ENCODE data around the gene MAP2K7.
A peak's percentile ranks its signal among the peaks of the same experiment; 100 is the strongest.
"Not testable (repeated sequence)": the region's sequence is repeated elsewhere in the genome, so short reads cannot be mapped to it uniquely, and the experiment has no call there.

The MAP2K7 gene

DNA sequence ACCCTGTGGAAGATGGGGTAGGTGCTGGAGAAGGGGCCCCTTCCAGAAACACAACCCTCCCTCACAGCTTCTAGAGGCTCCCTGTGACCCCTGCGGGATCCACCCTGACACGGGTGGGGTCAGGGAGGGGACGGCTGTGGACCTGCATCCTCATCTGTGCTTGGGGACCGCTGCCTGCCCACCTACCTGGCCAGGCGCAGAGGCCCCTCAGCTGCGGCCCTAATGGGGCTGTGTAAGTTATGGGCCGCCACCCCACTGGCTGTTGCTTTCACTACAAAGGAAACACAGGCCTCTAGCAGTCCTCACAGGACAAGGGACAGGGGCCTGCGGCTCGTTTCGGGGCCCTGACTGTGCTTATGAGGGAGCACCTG is 29.2 kb downstream of the MAP2K7 start:
- no peak for DNase-seq

DNA sequence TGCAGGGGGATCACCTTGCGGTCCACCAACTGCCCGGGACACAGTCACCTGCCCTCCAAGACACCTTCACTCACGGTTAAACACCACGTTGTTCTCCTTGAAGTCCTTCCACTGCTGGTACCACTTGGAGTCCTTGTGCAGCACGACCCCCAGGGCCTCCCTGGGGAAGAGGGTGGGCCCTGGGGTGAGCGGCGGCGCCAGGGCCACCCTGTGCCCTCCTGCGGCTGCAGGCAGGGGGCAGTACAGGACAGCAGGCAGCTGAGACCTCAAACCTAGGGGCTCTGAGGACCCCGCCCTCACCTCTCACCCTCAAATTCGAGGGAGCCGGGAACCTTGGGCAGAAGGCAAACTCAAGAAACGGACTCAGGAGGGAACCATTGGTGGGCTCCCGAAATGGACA is 29.7 kb downstream of the MAP2K7 start:
- no peak for DNase-seq

DNA sequence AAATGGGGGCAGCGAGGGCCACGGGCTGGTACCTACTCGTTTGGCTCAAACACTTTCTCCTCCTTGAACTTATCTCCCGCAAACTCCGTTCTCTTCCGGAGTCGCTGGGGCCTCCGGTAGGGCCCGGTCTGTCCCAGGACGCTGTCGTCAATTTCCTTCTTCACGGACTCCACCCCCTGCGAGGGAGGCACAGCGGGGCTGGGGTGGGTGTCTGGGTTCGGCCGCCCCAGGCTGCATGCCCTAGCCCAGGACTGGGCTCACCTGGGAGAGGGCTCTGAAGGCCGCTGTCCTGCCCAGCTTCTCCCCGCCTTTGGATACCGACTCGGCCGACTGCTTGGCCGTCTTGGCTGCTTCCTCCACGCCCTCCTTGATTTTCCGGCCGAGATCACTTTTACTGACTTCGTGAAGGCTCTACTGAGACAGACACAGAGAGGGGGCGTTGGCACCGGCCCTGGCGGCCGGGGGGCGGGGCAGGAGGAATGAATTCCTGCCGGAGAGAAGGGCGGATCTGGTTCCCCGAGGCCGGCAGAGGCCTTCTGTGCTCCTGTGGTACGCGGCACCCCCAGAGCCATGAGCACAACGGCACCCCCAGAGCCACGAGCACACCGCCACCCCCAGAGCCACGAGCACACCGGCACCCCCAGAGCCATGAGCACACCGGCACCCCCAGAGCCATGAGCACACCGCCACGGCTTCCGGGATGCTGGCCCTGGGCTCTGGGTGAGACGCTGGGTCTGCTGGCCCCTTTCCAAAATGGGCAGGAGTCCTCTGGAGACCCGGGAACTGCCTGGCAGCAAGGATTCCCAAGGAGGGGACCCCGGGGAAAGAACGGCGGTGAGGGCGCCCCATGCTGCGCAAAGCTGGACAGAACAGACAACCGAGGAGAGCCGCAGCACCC is 30.4 kb downstream of the MAP2K7 start:
- DNase-seq: no peak

DNA sequence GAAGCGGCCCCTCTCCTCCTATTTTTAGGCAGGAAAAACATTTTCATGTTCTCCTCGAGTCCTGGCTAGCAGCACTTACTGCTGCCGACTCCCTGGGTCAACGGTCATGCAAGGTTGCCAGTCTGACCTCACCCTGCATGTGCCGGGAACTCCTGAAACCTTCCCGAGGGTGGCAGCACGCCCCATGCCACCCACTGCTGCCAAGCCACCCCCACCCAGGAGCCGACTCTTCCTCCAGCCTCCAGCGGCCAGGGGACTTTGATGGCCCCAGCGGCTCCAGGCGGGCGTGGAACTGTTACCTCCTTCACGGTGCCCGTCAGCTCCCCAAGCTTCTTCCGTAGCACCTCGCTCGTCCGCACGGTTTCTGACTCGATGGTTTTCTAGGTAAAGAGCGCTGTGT is 31.1 kb downstream of the MAP2K7 start:
- no peak for DNase-seq

DNA sequence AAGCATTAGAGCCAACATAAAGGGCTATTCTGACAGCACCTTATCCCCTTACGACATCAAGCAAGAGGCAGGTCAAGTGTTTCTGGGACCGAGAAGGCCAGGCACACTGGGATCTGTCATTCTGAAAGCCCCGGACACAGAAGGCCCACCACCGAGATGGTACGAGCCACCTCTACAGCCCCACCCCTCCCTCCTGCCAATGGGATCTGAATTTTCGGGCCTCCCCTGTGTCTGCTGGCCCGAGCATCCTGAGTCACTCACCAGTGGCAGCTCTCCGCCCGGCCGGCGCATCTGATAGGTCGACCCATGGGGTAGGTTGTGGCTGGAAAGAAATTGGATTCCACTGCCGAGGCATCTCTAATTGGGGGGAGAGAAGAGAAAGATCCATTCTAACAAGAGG is 37.2 kb downstream of the MAP2K7 start:
- DNase-seq: no peak

DNA sequence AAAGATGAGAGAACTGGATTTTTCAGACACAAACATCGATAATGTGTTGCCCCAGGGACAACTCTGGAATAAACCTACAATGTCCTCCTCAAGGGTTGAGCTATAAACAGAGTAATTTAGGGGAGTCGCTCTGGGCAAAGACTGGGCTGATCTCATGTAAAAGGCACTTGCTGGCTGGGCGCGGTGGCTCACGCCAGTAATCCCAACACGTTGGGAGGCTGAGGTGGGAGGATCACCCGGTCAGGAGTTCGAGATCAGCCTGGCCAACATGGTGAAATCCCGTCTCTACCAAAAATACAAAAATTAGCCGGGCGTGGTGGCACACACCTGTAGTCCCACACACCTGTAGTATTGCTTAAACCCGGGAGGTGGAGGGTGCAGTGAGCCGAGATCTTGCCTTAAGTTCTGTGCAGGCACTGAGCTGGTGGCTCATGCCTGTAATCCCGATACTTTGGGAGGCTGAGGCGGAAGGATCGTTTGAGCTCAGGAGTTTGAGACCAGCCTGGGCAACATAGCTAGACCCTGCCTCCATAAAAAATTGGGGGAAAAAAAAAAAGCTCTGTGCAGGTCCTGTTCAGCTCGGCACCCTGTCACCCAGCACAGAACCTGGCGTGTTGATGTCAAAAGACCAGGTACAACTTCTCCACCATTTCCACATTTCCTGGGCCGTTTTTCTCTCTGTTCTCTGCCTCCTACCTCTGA is 38.4 kb downstream of the MAP2K7 start:
- no peak for DNase-seq

DNA sequence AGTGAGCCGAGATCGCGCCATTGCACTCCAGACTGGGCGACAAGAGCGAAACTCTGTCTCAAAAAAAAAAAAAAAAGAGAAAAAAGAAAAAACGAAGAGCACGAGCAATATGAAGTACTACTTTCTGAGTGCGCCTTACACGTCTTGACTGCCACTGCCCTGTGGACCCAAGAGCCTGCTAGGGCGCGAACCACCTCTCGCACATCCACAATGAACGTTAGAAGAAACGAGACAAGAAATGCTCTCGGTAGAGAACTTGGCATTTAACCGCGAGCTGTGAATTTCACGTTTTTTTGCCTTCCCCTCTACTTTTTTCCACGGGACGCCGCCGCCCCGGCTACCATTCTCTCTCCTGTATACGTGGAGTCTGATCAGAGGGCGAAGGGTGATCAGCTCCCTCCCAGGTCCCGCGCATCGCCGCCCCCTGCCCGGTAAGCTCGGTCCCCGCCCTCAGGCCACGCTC is 39.3 kb downstream of the MAP2K7 start:
- no peak for DNase-seq

DNA sequence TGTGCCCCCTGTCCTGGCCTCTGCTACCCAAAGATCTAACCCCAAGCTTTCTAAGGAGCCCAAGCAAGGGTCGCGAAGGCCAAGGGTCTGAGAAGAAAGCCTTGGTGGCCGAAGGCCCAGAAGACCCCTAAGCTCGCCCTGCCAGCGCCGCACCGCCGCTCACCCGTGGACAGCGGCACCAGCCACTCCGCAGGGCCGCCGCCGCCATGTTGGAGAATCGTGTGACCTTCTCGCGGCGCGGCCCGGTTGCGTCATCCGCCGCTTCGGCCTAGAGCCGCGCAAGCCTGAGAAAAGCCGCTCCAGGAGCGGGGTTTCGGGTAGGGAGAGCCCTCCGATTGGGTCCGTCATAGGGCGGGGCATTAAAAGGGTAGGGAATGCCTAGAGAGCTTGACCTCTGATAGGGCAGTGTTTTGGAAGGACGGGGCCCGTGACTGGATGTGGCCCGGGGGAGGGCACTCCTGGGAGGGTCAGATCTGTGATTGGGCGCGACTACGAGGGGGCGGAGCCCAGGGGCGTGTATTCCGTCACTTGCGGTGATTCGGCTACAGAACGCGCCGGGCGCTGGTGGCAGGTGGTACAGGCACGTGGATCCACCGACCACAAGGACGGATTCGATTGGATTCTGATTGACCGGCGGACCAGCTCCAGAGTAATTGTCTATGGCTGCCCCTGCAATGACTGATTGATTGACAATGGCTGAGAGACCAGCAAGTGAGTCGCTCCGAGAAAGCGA is 39.9 kb downstream of the MAP2K7 start, which contains the start of gene TIMM44:
TIMM44 (minus strand) TSS at position 223 of the 733 bp plus-strand sequence; CDS start at position 208, 15 bp downstream.
- peak; percentile 99 for DNase-seq

DNA sequence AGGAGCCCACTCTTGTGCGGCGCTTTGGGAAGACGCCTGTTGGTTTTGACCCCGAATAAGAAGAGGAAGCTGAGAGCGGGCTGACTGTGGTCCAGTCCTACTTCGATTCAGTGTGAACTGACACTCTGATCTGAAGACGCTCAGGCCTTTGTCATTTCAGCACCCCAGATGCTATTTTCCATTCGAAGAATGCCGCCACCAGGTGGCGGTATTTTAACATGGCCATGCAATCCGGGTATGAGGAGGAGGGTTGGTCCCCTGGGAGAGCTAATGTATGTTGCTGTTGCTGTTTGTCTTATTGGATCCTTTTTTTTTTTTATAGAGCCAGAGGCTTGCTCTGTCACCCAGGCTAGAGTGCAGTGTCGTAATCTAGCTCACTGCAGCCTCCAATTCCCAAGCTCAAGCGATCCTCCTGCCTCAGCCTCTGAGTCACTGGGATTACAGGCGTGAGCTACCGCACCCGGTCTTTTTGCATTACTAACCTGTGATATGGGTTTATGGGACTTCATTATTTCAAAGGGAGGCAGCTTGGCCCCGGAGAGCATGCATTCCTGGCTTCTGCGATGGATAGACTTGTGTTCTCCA is 40.6 kb downstream of the MAP2K7 start:
- DNase-seq: peak; percentile 83

DNA sequence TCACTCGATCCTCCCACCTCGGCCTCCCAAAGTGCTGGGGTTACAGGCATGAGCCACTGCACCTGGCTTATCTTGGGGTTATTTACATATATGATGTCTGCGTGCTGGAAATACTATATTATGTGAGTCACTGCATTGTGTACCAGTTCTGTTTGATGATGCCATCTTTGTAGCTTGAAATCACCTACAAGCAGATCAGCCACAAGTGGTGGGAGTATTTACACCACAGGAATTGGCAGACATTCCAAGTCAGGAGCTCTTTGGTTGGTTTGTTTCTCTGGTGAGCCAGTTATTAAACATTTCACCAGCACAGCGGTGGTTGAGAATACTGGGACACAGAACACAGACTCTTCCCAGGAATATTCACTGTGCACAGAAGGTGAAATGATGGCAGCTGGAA is 44.3 kb downstream of the MAP2K7 start:
- no peak for DNase-seq

DNA sequence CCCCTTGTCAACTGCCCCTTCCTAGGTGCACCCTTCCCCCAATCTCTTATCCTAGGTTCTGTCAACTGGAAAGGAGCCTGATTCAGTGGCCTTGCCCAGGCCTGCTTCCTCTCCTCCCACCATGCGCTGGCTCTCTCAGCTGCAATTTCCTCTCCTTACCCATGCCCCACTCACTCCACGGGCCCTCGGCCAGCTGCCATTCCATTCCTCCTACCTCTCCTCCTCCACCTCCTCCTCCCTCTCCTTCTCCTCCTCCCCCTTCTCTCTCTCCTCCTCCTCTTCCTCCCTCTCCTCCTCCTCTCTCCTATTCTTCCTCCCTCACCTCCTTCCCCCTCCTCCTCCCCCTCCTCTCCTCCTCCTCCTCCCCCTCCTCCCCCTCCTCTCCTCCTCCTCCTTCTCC is 49.4 kb downstream of the MAP2K7 start:
- no peak for DNase-seq

DNA sequence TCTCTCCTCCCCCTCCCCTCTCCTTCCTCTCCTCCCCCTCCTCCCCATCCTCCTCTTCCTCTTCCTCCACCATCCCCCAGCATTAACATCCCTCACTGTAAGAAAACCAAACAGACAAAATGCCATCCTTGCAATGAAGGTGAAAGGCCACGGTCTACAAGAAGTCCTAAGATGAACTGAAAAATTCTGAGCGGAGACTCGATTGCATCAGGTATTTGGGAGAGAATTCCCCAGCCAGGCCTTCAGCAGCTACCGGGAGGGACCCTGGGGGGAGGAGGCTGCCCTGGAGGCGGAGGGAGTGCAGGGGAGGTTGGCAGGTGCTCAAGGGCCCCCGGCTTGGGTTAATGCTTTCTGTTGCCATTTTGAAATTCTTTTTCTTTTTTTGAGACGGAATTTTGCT is 49.9 kb downstream of the MAP2K7 start:
- DNase-seq: no peak

DNA sequence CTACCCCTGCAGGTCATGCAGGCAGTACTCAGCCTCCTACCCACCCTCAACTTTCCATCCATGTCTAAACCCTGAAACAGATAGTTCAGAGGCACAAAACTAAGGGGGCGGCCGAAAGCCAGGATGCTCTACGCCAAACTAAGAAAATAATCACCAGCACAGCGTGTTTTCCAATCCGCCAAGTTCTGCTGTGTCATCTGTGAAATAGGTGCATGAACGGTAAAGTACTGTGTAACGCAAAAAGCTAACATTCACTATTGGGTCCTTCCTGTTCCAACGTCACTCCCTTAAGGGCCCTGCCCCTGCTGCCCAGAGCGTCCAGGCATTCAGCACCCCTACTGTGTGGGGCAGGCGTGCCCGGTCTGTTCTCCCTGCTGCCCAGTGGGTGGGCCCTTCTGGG is 52.0 kb downstream of the MAP2K7 start:
- no peak for DNase-seq

DNA sequence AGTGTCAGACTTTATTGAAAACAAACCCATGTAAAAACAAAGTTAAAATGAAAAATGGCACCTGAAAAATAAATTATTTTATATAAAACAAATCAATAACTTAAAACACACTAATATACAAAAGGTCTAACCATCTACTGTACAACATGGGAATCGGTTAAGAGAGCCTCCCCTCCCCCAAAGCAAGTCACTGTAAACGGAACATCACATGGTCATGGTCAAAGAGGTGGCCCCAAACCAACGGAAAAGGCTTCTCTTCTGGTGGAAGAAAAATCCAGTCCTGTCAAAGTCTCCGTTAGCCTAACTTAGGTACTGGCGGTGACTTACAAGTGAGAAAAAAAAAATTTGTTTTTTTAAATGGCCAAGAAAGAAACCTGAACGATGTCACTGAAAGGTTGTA is 55.5 kb downstream of the MAP2K7 start:
- no peak for DNase-seq

DNA sequence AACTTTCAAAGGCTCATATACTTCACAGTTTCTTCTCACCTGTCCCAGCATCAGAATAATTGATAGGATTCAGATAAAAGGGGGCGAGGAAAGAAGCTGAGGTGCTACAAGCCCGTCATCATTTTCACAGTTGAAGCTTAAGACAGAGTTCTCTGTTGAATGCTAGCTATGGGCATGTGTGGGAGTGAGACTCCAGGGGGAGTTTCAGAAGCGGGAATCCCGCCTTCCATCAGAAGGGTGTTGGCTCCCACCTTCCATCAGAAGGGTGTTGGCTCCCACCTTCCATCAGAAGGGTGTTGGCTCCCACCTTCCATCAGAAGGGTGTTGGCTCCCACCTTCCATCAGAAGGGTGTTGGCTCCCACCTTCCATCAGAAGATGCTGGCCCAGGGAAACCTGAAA is 57.4 kb downstream of the MAP2K7 start:
- DNase-seq: not testable (repeated sequence)

DNA sequence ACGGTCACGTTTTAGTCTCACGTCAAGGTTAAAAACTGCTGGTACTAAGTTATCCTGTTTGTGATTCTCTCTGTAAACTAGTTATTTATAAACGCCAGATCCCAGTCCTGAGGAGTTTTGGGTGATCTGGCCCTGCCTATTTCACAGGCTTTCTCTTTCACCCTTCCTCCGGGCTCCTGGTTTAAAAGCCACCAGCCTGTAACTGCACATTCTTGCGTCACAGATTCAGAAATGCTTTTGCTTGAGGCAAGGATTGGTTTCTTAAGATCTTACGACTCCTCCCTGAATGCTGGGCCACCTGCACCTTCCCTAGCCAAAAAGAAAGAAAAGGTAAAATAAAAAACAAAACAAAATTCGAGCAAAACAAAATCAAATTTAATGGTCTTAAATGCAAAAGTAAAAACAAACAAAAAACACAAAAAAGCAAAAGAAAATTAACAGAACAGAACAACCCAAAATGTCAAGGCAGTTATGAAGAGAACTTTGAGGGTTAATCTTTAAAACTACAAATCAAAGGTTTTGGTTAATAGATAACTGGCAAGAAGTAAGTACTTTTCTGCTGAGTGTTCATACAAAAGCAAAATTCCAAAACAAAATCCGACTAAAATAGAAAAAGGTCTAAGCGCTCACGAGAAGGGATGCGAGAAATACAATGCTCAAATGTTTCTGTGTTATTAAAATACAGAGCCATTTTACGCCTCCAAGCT is 58.4 kb downstream of the MAP2K7 start:
- no peak for DNase-seq

DNA sequence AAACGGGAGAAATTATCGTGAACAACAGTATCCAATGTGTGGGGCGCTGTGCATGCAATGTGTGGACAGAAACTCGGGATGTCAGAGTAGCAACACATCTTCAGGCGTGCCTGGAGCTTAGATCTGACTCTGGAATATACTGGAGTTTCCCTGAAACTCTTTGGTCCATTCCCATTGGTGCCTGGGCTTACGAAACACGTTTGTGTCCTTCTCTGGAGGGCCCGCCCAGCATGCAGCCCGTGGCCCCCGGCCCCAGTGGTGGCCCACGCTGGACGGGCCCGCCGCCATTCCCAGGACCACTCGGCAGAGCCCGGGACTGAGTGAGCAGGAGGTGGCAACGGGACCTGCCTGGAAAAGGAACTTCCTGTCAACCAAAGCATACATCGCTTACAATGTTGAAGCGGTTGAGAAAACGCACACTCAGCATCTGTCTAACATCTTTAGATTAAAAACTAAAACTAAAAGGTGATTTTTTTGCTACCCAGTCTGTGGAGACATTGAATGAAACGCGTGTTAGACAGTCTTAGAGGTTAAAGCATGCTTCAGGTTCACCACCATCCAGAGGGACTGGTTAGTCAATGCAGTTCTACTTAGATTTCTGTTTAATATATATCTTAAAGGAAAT is 59.1 kb downstream of the MAP2K7 start:
- DNase-seq: no peak

DNA sequence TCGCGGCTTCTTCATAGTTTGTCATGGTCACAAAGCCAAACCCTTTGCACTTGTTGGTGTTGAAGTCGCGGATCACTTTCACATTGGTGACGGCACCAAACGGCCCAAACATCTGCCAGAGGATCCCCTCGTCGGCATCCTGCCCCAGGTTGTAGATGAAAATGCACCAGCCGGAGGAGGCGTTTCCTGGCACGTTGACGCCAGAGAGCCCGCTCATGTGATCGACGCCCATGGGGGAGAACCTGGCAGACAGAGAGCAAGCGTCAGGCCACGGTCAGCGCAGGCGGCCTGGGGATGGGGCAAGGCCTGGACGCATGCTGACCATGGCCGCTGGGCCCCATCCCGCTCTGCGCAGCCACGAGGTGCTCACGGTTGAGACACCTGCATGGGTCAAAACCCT is 59.9 kb downstream of the MAP2K7 start:
- no peak for DNase-seq

All from NCI-H446 treated with DMSO at 0.1 percent for 48 hours (cell line).